ENCODE measurements around the gene SDK1.
"Not testable (repeated sequence)": the region's sequence is repeated elsewhere in the genome, so short reads cannot be mapped to it uniquely, and the experiment has no call there.

The SDK1 gene

DNA sequence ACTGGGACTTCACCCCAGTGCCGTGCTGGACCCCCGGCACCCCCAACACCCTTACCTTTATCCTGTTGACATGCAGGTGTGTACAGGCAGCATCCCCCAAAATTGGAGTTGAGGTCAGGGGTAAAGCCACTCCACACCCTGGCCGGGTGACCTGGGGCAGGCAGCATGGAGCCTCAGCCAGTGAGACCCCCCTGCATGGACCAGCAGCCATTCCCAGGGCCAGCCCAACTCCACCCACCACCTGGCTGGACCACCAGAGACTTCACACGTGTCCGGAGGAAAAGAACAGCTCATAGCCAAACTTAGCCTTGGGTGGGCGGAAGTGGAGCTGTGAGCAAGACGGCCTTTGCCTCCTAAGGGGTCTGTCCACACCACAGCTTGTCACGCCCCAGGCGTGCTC is 968.0 kb downstream of the SDK1 start:
- DNase-seq = no peak

DNA sequence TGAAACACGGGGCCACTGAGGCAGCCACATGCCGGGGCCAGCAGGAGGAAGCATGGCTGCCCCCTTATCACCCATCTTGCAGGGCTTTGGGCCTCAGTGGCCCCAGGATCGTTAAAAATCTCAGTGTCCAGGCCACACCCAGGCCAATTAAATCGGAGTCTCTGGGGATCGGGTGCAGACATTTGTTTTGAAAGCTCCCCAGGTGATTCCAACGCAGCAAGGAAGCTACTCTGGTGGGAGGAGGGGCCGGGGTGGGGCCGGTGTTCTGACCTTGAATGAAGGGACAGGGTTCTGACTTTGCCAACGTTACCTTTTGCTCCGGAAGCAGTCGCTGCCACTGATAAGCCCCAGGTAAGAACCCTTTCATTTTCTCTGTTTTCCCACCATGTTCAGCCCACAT is 968.7 kb downstream of the SDK1 start:
- no peak for DNase-seq

DNA sequence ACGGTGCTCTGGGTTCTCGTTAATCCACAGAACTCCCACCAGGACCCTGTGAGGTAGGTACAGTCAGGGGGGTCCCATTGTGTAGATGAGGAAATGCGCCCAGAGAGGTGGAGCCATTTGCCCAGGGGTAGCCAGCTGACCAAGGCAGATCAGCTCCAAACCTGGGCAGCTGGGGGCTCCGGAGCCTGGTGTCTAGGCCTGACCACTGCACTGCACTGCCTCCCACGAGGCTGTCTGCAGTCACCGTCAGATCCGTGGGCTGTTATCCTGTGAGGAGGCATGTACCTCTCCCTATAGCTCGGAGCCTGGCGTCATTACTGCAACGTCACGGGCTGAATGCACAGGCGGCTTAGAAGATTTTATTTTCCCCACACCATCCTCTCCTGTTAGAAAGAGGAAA is 969.2 kb downstream of the SDK1 start:
- DNase-seq = no peak

DNA sequence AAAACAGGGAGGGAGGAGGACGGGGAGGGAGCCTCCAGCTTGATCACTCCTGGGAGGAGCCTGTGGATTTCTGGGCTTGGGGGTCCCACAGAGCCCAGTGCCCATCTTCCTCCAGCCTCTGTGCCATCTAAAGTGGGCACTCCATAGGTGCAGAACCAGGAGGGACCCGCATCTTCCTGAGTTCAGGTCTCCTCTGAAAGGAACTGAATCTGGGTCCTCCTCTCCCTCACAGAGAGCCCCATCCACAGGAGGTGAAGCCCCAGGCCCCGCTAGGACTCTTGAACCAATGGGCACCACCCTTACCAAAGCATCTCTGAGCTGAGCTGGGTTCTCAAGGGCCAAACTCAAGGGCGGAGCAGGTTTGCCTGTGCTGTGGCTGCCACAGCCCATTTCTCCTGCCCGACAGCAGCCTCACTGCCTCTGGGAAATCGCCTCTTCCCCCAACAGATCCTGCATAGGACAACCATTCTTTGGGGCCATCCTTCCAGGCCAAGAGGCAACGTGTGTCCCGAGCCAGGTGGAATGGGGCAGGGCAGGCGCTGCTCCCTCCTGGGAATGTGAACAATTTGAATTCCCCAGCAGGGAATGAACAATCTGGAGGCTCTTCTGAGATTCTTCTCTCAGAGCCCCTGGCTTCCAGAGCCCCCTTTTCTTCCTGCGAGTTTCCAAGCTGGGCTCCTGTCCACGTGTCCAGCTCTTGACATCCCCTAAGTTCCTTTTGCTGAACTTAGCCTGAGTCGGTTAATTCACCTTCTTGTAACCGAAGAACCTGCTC is 970.1 kb downstream of the SDK1 start:
- DNase-seq = no peak

DNA sequence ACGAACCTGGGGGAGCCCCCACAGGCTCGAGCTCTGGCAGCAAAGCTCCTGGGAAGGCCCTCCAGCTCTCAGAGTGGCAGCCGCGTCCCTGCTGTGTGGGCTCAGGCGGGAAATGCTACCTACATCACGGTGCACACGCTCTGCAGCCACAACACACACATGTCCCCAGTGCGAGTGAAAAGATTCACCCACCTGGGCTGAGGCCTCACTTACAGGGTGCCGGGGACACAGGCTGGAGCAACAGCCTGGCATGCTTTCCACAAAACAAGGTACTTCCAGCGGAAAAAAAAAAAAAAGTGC is 970.6 kb downstream of the SDK1 start:
- DNase-seq = no peak

DNA sequence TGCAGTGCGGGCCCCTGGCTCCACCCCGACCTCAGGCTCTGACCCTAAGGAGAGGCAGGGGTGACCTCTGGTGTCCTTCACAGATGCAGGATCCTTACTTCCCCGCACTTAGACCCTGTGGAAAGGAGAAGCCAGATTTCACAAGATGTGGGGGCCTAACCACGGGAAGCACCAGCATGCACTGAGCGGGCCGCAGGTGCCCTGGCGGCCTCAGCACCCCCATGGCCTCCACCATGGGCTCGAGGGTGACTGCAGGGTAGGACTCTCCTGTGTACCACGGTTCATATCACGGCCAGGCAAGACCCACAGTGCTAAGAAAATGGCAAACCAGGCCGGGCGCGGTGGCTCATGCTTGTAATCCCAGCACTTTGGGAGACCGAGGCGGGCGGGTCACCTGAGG is 971.1 kb downstream of the SDK1 start:
- DNase-seq = no peak

DNA sequence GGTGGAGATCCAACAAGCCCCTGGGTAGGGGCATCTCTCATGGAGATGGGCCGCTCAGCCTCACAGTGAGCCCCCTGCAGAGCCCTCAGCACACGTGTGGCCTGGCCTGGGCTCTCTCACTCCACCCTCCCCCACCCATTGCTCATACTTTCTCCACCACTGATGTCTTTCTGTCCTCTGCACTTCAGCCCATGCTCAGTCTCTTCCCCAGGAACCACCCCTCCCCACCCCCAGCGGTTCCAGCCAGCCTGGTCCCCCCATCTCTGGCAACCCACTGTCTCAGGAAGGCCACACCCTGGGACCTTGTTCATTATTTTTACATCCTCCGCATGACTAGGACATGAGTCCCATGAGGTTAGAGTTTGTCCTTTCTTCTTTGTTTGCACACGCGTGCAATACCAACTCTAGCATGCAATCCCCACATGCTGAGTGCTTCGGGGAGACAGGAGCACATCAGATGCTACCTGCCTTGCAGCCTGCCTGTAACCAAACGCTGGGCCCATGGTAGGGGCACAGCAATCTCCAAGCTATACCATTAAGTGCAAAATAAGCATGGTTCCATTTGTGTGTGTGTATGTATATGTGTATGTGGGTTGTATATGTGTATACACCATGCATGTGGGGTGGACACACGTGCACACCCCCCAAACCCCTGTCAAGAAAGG is 972.6 kb downstream of the SDK1 start:
- no peak for DNase-seq

DNA sequence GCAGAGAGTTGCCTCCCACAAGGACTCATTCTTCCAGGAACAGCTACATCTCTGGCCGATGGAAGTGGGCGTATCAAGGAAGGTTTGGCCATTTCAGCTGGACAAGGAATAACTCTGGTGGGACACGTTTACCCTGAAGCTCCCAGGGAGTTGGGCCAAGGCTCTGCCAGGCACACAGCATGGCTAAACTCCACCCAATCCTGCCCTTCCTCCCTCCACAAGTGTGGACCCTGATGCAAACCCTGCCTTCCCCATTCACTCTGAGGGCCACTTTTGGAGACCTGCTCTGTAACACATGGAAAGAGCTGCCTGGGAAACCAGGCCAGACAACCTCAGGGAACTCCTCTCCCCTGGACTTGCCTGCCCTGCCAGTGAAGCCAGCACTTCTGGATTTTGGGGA is 973.2 kb downstream of the SDK1 start:
- no peak for DNase-seq

DNA sequence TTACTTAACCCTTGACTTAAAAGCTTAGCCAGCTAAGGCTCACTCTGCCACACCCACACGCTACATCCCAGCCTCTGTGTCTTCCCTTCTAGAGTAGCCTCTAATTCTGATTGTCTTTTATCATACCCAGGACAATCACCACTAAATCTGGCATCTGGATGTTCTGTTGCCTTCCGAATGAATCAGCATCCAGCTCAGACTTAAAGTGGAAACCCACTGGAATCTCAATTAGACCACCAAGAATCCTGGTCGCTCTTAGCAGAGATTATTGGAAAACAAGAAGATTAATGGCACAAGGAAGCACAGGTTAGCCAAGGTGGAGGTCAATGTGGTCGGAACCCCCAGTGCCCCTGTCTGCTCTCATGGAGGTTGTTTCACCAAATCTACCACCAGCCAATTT is 976.9 kb downstream of the SDK1 start:
- DNase-seq = no peak

DNA sequence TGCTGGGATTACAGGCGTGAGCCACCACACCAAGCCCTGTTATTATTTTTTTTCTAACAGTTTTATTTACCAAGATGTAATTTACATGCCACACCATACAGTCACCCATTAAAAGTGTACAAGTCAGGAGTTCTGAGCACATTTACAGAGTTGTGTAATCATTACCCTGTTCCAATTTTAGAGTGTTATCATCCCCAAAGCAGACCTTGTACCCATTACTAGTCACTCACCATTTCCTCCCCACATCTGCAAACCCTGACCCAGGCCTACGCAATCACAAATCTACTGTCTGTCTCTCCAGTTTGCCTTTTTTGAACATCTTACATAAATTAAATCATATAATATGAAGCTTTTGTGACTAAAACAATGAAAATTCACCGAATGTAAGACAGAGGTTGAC is 978.2 kb downstream of the SDK1 start:
- no peak for DNase-seq

DNA sequence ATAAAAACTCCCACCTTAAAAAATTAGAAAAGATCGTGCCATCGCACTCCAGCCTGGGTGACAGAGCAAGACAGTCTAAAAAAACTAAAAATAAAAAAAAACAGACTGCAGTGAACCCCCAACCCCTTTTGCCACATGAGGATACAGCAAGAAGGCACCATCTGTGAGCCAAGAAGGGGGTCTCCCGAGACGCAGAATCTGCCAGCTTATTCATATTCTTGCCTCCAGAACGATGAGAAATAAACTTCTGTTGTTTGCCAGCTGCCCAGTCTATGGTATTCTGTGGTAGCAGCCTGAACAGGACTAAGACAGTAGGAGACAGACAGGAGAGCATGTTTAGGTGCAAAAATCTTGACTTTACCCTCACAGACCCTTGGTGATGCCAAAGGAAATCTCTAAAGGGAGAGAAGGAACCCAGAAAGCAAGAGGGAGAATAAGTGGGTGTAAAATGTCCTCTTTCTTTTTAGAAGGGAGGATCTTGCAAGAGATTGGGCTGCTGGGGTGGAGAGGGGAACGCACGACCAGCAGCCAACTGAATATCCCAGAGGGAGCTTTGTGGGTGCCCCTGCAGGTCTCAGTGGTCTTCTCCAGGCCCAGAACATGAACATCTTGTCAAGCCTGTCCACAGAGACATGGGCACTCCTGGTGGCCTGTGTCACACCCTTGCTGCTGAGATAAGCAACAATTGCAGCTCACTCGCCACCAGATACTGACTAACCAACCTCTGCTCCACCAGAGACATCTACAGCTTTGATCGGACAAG is 980.4 kb downstream of the SDK1 start:
- no peak for DNase-seq

DNA sequence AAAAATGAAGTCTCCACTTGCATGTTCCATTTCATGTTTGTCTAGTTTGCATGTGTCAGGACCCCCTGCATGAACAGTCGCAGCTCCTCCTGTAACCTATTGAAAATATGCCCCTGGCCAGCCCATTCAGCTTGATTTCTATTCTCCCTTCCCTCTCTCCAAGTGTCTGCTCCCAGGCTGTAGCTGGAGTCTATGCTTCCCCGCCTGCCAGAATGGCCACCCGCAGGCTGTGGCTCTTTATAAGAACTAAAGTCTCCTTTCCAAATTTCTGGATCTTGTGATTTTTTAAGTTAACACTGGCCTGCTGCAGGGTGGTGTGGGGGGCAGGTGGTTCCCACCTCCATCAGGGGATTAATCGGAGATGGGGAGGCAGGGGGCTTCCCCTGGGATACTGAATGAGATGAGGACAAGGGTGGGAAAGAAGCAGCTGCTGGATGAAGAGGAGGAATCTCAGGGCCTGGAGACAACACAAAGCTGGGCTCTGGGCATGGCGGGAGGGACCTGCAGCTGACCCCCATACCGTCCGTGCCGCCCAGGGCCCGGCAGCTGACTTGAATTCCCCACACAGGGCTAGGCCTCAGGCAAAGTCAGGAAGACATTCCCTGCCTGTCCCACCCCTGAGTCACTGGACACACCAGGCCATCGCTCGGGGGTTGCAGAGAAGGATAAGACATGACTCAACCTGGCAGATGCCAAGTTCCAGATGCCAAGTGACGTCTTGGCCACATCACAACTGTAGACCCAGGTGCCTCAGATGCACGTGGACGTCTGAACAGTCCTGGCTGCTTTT is 981.6 kb downstream of the SDK1 start:
- DNase-seq = no peak

DNA sequence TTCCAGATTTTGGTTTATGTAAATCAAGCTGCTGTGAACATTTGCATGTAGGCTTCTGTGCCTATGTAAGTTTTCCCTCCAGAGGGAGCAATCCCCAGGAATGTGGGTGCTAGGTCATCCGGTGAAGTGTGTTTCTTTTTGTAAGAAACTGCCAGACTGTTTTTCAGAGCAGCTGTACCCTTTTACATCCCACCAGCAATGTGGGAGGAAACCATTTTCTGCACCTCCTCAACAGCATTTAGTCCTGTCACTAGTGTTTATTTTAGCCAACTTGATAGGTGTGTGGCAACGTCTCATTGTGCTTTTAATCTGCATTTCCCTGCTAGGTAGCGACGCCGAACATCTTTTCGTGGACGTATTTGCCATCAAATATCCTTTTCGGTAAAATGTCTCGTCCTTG is 985.3 kb downstream of the SDK1 start:
- DNase-seq = no peak

DNA sequence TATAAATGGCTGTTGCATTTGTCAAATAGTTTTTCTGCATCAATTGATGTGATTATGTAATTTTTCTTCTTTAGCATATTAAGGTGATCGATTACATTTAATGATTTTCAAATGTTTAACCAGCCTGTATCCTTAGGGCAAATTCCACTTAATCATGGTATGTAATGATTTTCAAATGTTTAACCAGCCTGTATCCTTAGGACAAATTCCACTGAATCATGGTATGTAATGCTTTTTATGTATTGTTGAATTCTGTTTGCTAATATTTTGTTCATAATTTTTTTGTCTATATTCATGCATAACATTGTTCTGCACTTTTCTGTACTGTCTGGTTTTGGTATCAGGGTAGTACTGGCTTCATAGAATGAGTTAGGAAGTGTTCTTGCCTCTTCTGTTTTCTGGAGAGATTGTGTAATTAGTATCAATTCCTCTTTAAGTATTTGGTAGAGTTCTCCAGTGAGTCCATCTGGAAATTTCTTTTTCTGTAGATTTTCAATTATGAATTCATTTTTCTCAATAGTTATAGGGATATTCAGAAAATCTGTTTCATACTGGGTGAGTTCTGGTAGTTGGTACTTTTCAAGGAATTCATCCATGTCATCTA is 987.8 kb downstream of the SDK1 start:
- no peak for DNase-seq

DNA sequence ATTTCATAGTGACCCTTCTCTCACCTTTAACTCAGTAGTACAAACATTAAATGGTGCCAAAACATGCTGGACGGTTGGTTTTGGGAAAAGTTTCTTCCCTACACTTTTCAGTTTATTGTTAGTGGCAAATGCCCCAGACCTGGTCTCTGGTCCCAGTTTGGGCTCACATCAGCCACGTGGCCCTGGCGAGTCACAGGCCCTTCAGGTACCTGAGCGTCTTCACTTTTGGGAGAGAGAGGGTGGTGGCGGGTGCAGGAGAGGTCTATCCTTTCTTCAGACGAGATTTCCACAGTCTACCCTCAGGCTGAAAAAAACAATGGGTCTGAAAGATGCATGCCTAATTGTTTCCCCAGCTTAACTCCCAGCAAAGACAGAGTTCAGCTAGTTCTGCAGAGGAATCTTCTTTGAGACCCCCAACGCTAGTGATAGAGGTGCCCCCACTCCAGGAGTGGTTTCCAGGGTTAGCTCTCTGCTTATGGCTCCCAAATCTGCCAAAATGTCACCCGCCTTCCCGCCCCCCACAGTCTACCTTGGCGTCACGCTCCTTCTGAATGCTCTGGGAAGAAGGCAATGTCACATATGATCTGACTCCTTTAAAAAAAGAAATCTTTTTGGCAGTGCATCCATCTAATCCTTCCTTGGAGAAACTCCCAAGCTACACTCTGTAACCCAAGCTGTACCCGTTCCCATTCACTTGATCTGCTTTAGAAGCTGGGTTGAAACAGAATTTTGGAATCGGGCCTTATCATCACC is 996.3 kb downstream of the SDK1 start:
- no peak for DNase-seq

DNA sequence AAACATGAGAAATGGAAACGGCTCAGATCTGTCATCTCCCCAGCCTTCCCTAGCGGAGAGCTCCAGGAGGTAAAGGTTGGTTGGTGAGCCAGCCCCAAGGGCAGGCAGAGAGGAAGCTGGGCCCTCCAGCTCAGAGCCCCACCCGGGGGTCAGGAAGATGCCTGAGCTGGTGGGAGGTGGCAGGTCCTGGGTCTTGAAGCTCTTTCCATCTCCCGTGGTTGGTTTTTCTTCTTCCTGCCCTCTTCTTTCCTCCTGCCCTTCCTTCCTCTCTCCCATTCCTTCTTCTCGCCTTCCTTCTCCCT is 996.8 kb downstream of the SDK1 start:
- DNase-seq = no peak

DNA sequence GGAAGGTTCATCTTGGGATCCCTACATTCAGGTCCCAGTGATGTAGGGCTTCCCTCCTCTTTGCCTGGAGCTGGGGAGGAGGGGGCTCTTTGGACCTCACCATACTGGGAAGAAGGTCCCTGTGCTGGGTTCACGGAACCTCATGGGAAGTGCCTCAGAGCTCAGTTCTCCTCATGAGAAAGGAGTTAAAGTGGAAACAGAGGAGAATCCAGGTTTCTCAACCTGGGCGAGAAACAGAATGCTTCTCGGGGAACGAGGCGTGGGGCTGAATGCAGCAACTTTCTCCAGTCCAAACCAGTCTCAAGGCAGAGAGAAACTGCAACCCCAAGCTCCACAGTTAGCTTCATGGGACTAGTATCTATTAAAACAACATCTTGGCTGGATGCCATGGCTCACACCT is 998.4 kb downstream of the SDK1 start:
- no peak for DNase-seq

DNA sequence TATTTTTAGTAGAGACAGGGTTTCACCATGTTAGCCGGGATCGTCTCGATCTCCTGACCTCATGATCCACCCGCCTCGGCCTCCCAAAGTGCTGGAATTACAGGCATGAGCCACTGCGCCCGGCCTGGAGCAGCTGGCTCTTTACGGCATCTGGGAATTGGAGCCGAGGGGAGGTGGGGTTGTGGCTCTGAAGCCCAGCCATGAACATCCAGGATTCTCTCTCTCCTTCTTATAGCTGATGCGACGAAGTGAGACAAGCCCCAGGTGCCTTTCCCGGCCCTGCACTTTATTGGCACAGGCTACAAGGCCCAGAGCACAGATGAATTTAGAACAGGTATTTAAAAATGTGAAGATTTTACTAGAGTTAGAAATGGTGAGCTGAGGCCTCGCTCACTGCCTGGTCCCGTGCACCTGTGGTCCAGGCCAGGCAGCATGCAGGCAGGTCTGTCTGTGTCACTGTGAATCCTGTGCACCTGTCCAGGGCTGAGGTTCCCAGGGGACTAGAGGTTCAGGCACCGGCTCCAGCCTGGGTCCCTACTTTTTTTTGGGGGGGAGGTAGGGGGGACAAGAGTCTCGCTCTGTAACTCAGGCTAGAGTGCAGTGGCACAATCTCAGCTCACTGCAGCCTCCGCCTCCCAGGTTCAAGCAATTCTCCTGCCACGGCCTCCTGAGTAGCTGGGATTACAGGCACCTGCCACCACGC is 1001.3 kb downstream of the SDK1 start:
- no peak for DNase-seq

DNA sequence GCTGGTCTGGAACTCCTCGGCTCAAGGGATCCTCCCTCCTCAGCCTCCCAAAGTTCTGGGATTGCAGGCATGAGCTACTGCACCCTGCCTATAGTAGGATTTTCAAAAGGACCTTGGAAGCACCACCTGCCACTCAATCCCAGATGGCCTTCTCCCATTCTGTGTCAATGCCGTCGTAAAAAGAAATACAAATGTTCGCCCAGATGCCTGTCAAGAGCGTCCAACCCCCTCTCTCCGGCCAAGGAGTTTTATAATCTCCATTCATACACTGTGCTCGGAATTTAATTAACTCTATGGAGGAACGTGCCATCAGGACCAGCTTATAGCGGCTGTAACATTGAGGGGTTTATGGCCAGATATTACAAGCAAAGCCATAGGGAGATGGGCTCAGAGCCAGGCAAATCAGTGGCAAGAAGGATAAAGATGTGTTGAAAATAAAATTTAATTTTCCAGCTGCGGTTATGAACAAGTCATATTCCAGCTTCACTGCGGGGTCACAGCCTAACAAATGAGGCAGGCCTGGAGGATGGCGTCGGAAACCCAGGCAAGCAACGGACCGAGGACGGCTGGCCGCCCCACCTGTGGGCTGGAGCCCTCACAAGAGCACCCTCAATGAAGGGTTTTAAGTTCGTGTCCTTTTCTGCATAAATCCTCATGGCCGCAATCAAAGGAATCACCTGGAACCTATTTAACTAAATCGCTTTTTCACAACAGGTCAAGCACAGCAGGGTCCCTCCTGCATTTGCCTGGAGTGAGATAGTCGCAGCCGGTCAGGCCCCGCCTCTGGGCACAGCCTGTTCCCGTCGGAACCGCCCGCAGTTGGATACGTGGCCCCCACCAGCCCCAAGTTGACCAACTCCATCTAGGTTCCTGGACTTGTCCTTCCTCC is 1006.5 kb downstream of the SDK1 start:
- no peak for DNase-seq

DNA sequence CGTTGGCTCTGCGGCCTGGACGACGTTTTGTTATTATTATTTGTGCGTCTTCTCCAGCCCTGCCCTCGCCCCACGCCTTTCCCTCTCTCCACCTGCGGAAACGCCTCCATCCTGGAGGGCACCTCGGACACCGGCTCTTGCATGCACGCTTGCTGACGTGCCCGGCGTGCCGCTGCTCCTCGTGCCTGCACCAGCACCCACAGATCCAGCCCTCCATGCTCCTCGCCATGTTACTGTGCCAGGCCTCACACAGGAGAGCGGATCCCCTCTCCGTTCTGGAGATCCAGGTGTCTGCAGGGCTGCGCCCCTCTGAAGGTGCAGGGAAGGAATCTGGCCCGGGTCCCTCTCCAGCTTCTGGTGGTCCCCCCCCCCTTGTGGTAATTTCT is 1007.1 kb downstream of the SDK1 start:
- DNase-seq = no peak

DNA sequence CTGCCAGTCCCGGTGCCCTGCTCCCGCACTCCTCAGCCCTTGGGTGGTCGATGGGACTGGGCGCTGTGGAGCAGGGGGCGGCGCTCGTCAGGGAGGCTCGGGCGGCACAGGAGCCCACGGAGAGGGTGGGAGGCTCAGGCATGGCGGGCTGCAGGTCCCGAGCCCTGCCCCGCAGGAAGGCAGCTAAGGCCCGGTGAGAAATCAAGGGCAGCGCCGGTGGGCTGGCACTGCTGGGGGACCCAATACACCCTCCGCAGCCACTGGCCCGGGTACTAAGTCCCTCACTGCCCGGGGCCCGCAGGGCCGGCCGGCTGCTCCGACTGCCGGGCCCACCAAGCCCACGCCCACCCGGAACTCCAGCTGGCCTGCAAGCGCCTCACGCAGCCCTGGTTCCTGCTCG is 1012.9 kb downstream of the SDK1 start:
- not testable (repeated sequence) for DNase-seq

Measured in activated naive CD4-positive, alpha-beta T cell treated with Interleukin-2 at 50 U/mL for 16 hours (primary cell).